WI38 (cell line): ENCODE measurements around the gene BICD2.

Source experiments
- H3K4me3 ChIP-seq: 2 replicates; pipeline ENCODE4 v1.5.1; 2011; ENCODE audit warnings: low read depth, mild to moderate bottlenecking, control low read depth, low read length
- TF ChIP-seq, protein P1 (sequence below): IDR thresholded peaks from 2 replicates; pipeline ENCODE4 v1.5.1; 2012; ENCODE audit warnings: low read depth, mild to moderate bottlenecking, control low read depth, low read length

Gene BICD2

DNA sequence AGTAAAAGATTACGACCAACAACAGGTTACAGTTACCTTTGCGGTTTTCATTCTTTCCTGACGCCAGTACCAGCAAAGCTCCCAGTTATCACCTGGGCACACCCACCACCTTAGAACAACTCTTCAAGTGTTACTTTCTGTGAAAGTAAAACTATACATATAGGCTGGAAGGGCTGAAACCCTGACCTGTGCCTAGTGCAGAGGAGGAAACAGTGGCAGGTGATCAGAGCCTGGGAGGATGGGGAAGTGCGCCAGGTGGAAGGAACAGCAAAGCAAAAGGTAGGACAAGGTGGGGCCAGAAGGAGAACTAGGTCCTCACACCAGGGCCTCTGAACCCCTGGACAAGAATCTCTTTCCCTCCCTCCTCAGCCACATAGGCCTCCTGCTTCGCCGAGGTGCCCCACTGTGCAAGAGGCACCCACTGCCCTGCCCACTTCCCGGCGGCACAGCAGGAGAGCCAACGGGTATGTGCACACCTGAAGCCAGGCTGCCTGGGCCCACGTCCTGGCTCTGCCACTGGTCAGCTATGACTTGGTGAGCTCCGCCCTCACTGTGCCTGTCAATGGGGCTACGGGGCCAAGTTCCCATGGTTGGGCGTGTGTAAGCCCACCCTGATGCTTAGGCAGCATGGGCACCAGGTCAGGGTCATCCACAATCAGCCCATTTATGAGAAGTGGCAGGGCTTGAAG, 26.9 kb downstream of the BICD2 start:
- TF ChIP-seq, protein P1, sequence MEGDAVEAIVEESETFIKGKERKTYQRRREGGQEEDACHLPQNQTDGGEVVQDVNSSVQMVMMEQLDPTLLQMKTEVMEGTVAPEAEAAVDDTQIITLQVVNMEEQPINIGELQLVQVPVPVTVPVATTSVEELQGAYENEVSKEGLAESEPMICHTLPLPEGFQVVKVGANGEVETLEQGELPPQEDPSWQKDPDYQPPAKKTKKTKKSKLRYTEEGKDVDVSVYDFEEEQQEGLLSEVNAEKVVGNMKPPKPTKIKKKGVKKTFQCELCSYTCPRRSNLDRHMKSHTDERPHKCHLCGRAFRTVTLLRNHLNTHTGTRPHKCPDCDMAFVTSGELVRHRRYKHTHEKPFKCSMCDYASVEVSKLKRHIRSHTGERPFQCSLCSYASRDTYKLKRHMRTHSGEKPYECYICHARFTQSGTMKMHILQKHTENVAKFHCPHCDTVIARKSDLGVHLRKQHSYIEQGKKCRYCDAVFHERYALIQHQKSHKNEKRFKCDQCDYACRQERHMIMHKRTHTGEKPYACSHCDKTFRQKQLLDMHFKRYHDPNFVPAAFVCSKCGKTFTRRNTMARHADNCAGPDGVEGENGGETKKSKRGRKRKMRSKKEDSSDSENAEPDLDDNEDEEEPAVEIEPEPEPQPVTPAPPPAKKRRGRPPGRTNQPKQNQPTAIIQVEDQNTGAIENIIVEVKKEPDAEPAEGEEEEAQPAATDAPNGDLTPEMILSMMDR: no peak
- no peak overlapping the region for H3K4me3 ChIP-seq

GRCh38 chr9:92737216-92737606, 27.4 kb downstream of the BICD2 start:
- H3K4me3 ChIP-seq: no peak overlapping the region
- TF ChIP-seq, protein P1: no peak

DNA sequence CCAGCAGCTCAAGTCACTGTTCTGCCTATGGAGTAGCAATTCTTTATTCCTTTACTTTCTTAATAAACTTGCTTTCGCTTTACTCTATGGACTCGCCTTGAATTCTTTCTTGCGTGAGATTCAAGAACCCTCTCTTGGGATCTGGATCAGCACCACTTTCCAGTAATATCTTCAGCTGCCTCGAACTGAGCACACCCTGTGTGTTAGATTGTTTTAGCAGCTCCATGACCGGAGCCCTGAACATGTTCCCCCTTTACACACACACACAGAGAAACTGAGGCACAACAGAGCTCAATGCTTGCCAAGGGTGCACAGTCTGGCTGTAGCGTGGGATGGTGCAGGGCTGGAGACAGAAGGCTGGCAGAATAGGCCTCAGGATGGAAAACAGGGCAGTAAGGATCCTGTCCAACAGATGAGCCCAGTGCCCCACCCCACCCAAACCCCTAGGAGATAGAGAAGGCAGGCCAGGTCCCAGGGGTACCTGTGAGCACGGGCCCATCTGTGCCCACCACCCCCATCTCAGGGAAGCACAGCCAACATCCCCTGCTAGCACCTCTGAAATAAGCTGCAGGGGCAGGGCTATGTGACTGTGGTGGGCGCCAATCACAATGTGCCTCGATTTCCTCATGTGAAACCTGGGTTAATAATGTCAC, 27.9 kb downstream of the BICD2 start:
- TF ChIP-seq, protein P1: no peak
- no peak overlapping the region for H3K4me3 ChIP-seq

GRCh38 chr9:92735636-92736562, 28.7 kb downstream of the BICD2 start:
- no peak overlapping the region for H3K4me3 ChIP-seq
- TF ChIP-seq, protein P1: no peak

GRCh38 chr9:92734931-92735635, 29.6 kb downstream of the BICD2 start:
- TF ChIP-seq, protein P1: no peak
- no peak overlapping the region for H3K4me3 ChIP-seq

- TF ChIP-seq, protein P1: no peak
- H3K4me3 ChIP-seq: no peak overlapping the region
These were observed 33.7 kb downstream of the BICD2 start for GRCh38 chr9:92730897-92731296.
